Pancreas (tissue), 10 donors: Measurements from ENCODE around the gene C11orf91. TPM values are rescaled to one million over a fixed set of nuclear protein-coding genes. Genes with fewer than 3 reads are reported as not detected.
A peak's percentile ranks its signal among the peaks of the same experiment; 100 is the strongest.
"Not testable (repeated sequence)": the region's sequence is repeated elsewhere in the genome, so short reads cannot be mapped to it uniquely, and the experiment has no call there.

ENCODE experiments used
- ATAC-seq, 4 donors: fragments of 200-7000 bp; cut with Tn5 transposase; one replicate each; pipeline versions ENCODE4 v1.8.0 to v1.9.1; 2020; ENCODE audit warnings: mild to moderate bottlenecking in 4 of 4, moderate library complexity in 4 of 4
- DNase-seq, 6 donors: peaks; one replicate each; pipeline ENCODE4 v3.0.0-alpha.2; 2020
- FAIRE-seq: peaks from 2 replicates; lab custom pipeline; 2012; peaks lifted over from hg19 to GRCh38; lab: Jason Lieb, UNC
- H3K27ac ChIP-seq, 4 donors: fragments of 200-600 bp; sonication (generic); 1 replicate in 3 of 4; 2 replicates in 1 of 4; pipeline versions ENCODE4 v1.5.0 to v1.8.0; 2020
- H3K27me3 ChIP-seq, 4 donors: fragments of 200-600 bp; one replicate each; pipeline ENCODE4 v1.8.0; 2021
- H3K36me3 ChIP-seq, 3 donors: fragments of 200-600 bp; sonication (generic) in 1 of 3; one replicate each; pipeline versions ENCODE4 v1.5.0 to v1.8.0; 2020 to 2021
- H3K4me1 ChIP-seq, 3 donors: fragments of 200-600 bp; one replicate each; pipeline ENCODE4 v1.8.0; 2021
- H3K4me3 ChIP-seq, 4 donors: fragments of 200-600 bp; sonication (generic) in 2 of 4; one replicate each; pipeline versions ENCODE4 v1.5.0 to v1.8.0; 2020 to 2021
- H3K9me3 ChIP-seq, 4 donors: fragments of 200-600 bp; one replicate each; pipeline ENCODE4 v1.8.0; 2021
- CTCF ChIP-seq, 4 donors: fragments of 200-600 bp; sonication (generic) in 3 of 4; IDR thresholded peaks; one replicate each; pipeline versions ENCODE4 v1.5.0 to v1.8.0; 2021; ENCODE audit warnings: antibody characterized with exemption in 4 of 4
- WGBS, 2 donors: extraction: QIAGEN DNeasy Blood & Tissue Kit; methylation state at CpG; one replicate each; pipeline ENCODE4 v1.1.7; 2013; 5-methylcytosine and 5-hydroxymethylcytosine counted together
- intact Hi-C, 3 donors: fragments of 100-400 bp; cut with DNase I; formaldehyde crosslinking; loops; one replicate each; pipeline versions ENCODE4 v1.11.1 to v1.14.2; 2022
- polyA plus RNA-seq, 2 donors: library from polyadenylated mRNA; stranded (reverse); fragments of 200-250 nt; gene quantifications; one replicate each; pipeline ENCODE4 v1.2.3, GENCODE V29; 2013
- total RNA-seq, 6 donors: library from RNA; stranded (reverse); fragmentation: NEBNext Ultra II Directional in 4 of 6; extraction: Animal tissue kit (Norgen Biotek cat#: 25700) in 4 of 6; gene quantifications; one replicate each; pipeline versions ENCODE4 v1.2.1 to v1.2.4, GENCODE V29; 2021 to 2023
- donor health status: healthy with polysubstance abuse.
- donor health status: DM: no; HTN: no; CAD: no; lungs with moderate emphysema.
- donor health status: DM: no; HTN: no; CAD: no.
- donor health status: control.
- donor health status: control.
- donor health status: Bipolar disorder and iron deficiency.
- donor health status: DM: yes; HTN: yes; CAD: no.
- donor health status: DM: no; HTN: no; CAD: no.
- donor health status: DM: no; HTN: no; CAD: no.
- donor health status: DM: yes; HTN: yes; CAD: no.

C11orf91 gene
- total and polyA plus RNA-seq, 8 donors = 0.26 to 0.31 (median 0.28) TPM; not detected in 5

DNA sequence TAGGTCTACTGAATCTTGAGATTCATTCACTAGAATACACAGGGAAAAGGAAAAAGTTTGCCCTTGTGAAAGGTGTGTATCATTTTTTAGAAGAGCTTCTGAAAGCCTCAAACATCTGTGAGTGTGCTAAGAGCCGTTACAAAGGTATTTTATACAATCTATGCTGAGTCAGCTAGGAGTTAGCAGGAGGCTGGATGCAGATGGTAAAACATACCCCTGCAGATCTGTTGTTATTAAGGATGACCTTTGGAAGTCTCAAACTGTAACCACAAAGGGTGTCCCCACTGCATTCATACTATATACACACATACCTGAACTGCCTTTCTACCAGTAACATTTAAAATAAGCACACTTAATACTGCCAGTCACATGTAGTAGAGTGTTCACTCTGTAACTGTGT, 8.4 kb upstream of the C11orf91 start:
- DNase-seq (no peak), FAIRE-seq (no peak), ATAC-seq (no peak)
- TF ChIP-seq CTCF (IDR thresholded peaks at IDR 0.05) = no peak
- H3K4me3 ChIP-seq = no peak overlapping the region
- H3K27ac ChIP-seq = no peak overlapping the region
- H3K36me3 ChIP-seq = peaks cover 0 to 16% (median 13%) of the 10 kb centered on the region in 3 donors
- WGBS, 2 donors = 79 to 83% methylated on average over 1 of the region's 1 CpG
- no peaks in the 10 kb centered on the region for H3K27me3 ChIP-seq
- intact Hi-C loops = no loop called here
- H3K9me3 ChIP-seq = no peaks in the 10 kb centered on the region
- peaks cover 10 to 24% (median 23%) of the 10 kb centered on the region in 3 donors for H3K4me1 ChIP-seq

GRCh38 chr11:33707831-33708230, 7.2 kb upstream of the C11orf91 start:
- intact Hi-C loops, H3K4me3 ChIP-seq, H3K27me3 ChIP-seq, H3K9me3 ChIP-seq, H3K27ac ChIP-seq, FAIRE-seq, DNase-seq: not testable (repeated sequence)
- peak in 3 of 4 donors; percentile 10 to 33 (median 22) for ATAC-seq
- peaks cover 0 to 16% (median 13%) of the 10 kb centered on the region in 3 donors for H3K36me3 ChIP-seq
- WGBS, 2 donors = 100% methylated on average over 1 of the region's 2 CpGs; no CpG with 5 or more reads in 1 of the 2 donors
- H3K4me1 ChIP-seq = peaks cover 0 to 22% (median 11%) of the 10 kb centered on the region in 3 donors

DNA sequence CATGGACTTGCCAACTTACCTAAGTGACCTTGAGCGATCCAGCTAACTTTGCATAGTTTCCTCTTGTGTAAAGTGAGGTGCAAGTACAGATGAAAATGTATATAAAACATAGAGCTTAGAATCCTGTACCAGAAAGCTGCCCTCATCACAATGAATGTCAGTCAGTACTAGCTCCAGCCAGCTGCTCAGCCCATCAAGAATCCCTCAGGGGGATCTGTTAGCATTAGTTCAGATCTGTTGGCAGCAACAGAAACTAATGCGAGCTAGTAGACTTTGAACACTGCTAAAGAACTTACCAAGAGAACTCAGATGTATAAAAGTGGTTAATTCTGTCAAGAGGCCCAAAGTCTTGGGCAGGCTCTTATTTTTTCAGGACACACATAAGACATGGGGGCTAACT, 6.3 kb upstream of the C11orf91 start:
- Histone ChIP-seq H3K9me3 (no peaks in the 10 kb centered on the region), H3K27me3 (no peaks in the 10 kb centered on the region), H3K36me3 (peaks cover 0 to 16% (median 13%) of the 10 kb centered on the region in 3 donors), H3K4me1 (peaks cover 8 to 25% (median 15%) of the 10 kb centered on the region in 3 donors), H3K27ac (peak overlapping the region in 2 of 4 donors; percentile 21 to 50), H3K4me3 (no peak overlapping the region)
- FAIRE-seq (no peak), ATAC-seq (no peak), DNase-seq (no peak)
- no peak for TF ChIP-seq CTCF (IDR thresholded peaks at IDR 0.05)
- intact Hi-C loops = no loop called here
- 86 to 98% methylated on average over 2 of the region's 2 CpGs for whole genome bisulfite sequencing, 2 donors

DNA sequence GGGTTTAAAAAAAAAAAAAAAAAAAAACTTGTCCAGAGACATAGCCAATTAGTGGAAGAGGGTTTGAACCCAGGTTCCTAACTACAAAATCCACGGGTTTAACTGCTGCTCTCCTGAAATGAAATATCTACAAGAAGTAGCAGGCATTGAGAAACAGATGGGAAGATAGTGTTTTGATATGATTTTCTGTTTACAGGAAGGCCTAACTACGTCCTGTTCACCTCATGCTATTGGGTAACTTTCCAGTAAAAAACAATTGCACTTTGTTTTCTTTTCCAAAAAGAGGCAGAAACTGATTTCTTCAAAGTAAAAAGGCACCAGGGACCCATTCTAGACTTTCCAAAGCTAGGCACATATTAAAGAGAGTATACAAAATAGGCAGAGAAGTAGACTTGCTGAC, 5.9 kb upstream of the C11orf91 start:
- Histone ChIP-seq H3K27ac (peak overlapping the region in 2 of 4 donors; percentile 21 to 50), H3K27me3 (no peaks in the 10 kb centered on the region), H3K9me3 (no peaks in the 10 kb centered on the region), H3K4me3 (no peak overlapping the region), H3K4me1 (peaks cover 12 to 29% (median 19%) of the 10 kb centered on the region in 3 donors), H3K36me3 (peaks cover 0 to 16% (median 13%) of the 10 kb centered on the region in 3 donors)
- ATAC-seq = no peak
- no peak for TF ChIP-seq CTCF (IDR thresholded peaks at IDR 0.05)
- WGBS, 2 donors = 44 to 64% methylated on average over 2 of the region's 2 CpGs
- intact Hi-C loops = no loop called here
- DNase-seq = no peak
- FAIRE-seq = no peak

- WGBS, 2 donors = 52 to 54% methylated on average over 7 of the region's 7 CpGs
Measured at GRCh38 chr11:33704240-33705002, 3.8 kb upstream of the C11orf91 start.

More at GRCh38 chr11:33704240-33705002, 3.8 kb upstream of the C11orf91 start:
- FAIRE-seq (no peak), DNase-seq (peak in 1 of 6 donors; percentile 30), ATAC-seq (no peak)
- intact Hi-C loops = no loop called here
- Histone ChIP-seq H3K27me3 (no peaks in the 10 kb centered on the region), H3K27ac (peak overlapping the region in 3 of 4 donors; percentile 12 to 81 (median 71)), H3K4me3 (no peak overlapping the region), H3K9me3 (no peaks in the 10 kb centered on the region), H3K4me1 (peaks cover 13 to 36% (median 24%) of the 10 kb centered on the region in 3 donors), H3K36me3 (peaks cover 0 to 8% (median 6%) of the 10 kb centered on the region in 3 donors)
- TF ChIP-seq CTCF (IDR thresholded peaks at IDR 0.05) = no peak
